ENCODE results near the gene SMIM10L1. TPM values are rescaled to one million over a fixed set of nuclear protein-coding genes. Genes with fewer than 3 reads are reported as not detected.

SMIM10L1 gene
- total RNA-seq, 4 donors from 2014 or later = 5.7 to 8.0 (median 7.4) TPM

- no peak for TF ChIP-seq CTCF (IDR thresholded peaks at IDR 0.05; ENCODE audit: low read depth)
Observed at GRCh38 chr12:11143352-11143751, 27.6 kb upstream of the SMIM10L1 start.

GRCh38 chr12:11144297-11144696 lies 26.7 kb upstream of the SMIM10L1 start:
- TF ChIP-seq CTCF (IDR thresholded peaks at IDR 0.05; ENCODE audit: low read depth) = no peak

GRCh38 chr12:11147420-11147819 lies 23.6 kb upstream of the SMIM10L1 start:
- no peak for TF ChIP-seq CTCF (IDR thresholded peaks at IDR 0.05; ENCODE audit: low read depth)

DNA sequence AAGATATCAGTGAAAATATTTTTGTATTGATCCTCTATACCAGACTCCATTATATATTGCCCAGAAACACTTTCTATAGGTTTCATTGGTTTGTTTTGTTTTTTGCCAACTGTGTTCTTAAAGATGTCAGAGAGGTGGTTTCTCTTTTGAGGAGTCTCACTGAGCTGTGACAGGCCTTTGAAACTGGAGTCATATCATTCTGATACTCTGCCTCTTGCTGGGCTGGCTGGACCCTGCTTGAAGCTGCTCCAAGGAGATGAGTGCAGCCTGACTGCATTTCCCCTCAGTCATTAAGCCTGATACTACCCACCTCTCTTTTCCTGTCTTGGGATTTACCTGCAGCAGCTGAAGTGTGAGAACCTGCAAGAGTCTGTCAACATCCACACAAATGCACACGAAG lies 20.2 kb upstream of the SMIM10L1 start:
- no peak for TF ChIP-seq CTCF (IDR thresholded peaks at IDR 0.05; ENCODE audit: low read depth)

DNA sequence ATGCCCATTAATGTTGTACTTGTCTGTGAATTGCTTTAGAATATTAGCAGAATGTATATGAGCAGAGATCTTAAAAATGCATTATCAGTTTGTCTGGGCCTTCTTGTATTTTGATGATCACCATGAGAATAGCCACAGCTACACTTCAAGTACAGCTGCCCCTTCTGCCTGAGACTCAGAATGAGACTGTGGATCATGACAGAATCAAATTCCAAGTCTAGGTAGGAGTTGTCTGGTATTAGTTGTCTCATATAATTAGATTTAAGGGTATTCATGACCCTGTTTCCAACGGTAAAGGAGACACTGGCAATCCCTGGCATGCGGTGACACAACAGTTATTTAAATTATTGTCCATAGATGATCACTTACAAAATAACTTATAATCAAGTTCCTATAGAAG lies 18.3 kb upstream of the SMIM10L1 start:
- no peak for TF ChIP-seq CTCF (IDR thresholded peaks at IDR 0.05; ENCODE audit: low read depth)

DNA sequence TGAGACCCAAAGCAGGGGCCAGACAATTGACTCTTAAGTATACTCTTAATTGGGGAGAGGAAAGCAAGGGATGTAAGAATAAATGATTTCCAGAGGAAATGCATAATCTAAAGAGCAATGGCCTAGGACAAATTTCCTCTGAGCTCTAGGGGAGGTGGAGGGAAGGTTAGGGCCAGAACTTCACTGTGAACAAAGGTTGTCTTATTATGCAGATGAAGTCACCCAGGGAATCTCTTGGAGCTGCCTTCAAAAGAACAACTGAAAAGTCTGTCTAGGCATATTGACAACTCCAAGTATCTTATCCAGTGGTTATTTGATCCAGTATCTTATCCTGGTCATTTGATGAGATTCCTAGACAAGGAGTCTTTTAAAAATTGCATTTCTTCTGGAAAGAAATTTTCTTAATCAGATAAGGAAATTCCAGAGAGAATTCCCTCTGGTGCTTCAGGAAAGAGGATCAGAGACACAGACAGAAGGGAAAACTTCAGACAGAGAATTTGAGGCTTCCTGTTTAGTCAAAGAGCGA lies 16.5 kb upstream of the SMIM10L1 start:
- no peak for TF ChIP-seq CTCF (IDR thresholded peaks at IDR 0.05; ENCODE audit: low read depth)

- no peak for TF ChIP-seq CTCF (IDR thresholded peaks at IDR 0.05; ENCODE audit: low read depth)
Observed at GRCh38 chr12:11158885-11159444, 12.0 kb upstream of the SMIM10L1 start.

Measured in subcutaneous adipose tissue (tissue), 4 donors.